ENCODE data around the gene PGAM1. TPM values are rescaled to one million over a fixed set of nuclear protein-coding genes. Genes with fewer than 3 reads are reported as not detected.
"Not testable (repeated sequence)": the region's sequence is repeated elsewhere in the genome, so short reads cannot be mapped to it uniquely, and the experiment has no call there.

Gene PGAM1
- total RNA-seq, 1 donor from 2014 or later = 270 TPM

DNA sequence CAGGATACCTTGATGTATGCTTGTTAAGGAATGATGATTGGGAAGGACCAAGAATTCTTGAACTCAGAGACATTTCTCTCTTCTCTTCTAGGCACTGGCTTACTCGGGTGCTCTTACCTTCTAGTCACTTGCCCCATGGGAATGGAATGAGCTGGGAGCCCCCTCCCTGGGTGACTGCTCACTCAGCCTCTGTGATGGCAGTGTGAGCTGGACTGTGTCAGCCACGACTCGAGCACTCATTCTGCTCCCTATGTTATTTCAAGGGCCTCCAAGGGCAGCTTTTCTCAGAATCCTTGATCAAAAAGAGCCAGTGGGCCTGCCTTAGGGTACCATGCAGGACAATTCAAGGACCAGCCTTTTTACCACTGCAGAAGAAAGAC is 30.7 kb downstream of the PGAM1 start:
- no peak for DNase-seq (ENCODE audit: low spot score)

DNA sequence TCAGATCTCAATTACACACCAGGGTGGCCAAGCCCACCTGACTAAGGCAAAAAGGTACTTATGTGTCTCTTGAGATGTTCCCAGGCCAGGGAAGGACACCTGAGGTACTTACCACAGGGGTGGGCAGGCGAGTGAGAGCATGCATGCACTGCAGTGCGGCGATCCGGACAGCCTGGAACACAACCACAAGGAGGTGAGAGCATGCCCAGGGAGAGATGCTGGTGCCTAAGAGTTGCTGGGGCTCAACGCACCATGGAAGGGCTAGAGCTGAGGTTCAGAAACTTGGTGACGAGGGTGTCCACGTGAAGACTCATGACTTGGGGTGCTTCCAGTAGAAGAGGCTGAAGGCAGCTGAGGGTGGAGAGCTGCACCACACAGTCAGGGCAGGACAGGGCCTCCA is 33.1 kb downstream of the PGAM1 start:
- DNase-seq (ENCODE audit: low spot score) = no peak

DNA sequence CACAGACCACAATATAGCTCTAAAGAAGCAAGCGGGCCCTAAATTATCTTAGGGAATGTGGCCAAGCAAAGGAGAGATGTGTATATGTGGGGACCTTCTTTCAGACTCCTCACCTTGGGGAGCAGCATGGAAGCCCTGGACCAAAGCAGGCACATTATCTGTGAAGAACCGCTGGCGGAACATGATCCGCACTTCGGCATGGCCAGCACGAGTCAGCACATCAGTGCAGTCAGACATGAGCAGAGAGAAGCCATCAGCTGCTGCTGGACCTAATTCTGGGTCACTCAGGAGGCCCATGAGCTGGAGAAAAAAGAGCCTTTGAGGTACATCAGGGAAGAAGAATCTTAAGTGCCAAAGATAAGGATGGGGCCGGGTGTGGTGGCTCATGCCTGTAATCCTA is 33.9 kb downstream of the PGAM1 start:
- DNase-seq (ENCODE audit: low spot score) = no peak

DNA sequence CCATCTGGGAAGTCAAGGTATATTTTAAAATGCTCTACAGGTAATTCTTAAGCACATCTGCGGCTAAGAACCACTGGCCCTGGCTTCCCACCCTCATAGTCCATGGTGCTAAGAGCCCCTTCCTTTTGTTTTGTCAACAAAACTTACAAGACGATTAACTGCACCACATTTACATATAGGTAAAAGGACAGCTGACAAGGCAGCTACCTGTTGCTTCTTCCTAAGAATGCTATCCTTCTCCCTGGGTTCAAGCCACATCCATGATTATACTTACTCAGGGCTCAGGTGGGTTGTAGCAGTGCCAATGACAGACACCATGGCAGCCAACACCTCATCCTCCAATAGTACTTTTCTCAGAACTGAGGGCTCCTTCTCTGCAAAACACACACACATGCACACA is 36.3 kb downstream of the PGAM1 start:
- DNase-seq (ENCODE audit: low spot score) = no peak

DNA sequence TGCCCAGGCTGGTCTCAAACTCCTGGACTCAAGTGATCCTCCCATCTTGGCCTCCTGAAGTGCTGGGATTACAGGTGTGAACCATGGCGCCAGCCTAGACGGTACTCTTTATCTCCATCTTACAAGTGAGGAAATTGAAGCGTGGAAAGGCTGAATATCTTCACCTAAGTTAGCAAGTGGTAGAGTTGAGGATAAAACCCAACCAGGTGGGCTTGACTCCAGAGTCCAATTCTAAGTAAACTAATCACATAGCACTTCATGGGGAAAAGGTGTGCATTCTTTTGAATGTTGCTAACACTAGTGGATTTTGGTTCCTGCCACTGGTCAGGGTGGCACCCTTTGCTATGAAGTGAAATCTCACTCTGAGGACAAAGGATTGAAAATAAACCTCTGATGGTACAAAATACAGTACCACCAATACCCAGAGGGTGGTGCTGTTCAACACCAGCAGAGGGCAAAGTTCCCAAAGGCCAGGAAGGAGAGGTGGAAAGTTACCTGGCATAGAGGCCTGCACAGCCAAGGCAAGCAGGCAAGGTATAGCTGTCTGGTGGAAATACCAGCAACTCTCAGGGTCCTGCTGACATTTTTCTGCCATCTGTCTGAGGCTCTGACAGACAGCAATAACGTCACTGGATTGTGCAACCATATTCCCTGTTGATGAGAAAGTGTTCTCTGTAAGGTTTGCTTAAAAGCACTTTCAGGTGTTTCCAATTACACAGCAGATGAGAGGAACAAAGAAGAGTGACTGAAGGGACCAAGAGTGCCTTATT is 37.6 kb downstream of the PGAM1 start:
- peak; percentile 51 for DNase-seq (ENCODE audit: low spot score)

- DNase-seq (ENCODE audit: low spot score) = no peak
These were observed 38.2 kb downstream of the PGAM1 start for GRCh38 chr10:97464226-97464625.

- DNase-seq (ENCODE audit: low spot score) = no peak
These were observed 40.0 kb downstream of the PGAM1 start for GRCh38 chr10:97465982-97466381.

DNA sequence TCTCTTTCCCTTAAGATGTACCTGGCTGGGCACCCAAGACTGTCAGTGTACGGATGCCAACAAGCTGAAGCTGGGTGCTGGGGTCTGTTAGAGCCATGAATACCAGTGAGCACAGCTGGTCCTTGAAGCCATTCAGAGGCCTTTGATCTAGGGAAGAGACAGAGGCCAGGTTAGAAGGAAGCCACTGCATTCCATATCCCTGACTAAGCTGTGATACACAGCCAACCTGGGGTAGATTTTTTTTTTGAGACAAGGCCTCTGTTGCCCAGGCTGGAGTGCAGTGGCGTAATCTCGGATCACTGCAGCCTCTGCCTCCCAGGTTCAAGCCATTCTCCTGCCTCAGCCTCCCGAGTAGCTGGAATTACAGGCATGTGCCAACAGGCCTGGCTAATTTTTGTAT is 40.8 kb downstream of the PGAM1 start:
- DNase-seq (ENCODE audit: low spot score) = no peak

DNA sequence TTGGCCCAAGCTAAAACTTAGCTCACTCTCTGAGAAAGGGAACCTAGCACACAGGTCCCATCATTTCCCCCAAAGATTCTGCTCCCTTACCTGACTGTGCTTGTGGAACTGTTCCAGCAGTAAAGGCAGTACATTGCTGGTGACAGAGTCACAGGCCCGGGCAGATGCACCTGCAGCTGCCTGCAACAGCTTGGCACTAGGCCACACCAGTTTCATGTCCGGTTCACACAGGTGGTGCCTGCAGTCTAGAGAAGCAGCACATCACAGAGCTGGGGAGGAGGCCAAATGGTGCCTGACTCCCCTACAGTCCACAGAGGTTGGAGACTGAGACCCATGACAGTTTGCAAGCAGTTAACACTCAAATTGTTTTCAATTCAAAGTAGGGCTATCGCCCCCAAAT is 42.2 kb downstream of the PGAM1 start:
- DNase-seq (ENCODE audit: low spot score) = no peak

DNA sequence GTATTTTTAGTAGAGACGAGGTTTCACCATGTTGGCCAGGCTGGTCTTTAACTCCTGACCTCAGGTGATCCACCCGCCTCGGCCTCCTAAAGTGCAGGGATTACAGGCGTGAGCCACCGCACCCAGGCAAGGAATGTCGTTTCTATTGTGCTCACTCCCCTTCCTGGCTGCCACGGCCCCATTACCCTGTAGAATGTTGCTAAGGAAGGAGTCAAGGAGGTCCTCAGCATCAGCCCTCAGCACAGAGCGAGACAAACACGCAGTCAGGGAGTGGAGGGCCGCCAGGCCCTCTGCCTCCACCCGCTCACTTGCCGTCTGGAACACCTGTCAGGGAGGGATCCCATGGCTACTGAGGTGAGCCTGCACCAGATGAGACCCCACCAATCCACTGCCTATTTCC is 42.8 kb downstream of the PGAM1 start:
- not testable (repeated sequence) for DNase-seq (ENCODE audit: low spot score)

DNA sequence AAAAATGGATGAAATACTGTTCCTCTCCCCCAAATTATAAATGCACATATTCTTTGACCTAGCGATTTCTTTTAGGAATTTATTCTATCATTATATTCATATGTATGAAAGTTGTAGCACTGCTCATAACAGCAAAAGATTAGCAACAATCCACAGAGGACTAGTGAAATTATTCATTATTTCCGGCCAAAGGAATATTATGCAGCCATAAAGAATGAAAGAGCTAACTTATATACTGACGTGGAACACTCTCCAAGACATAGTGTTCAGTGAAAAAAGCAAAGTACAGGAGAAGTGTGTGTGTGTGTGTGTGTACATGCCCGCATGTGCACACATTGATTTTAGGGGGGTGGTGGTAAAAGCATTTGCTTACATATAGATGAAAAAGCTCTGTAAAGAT is 48.9 kb downstream of the PGAM1 start:
- no peak for DNase-seq (ENCODE audit: low spot score)

DNA sequence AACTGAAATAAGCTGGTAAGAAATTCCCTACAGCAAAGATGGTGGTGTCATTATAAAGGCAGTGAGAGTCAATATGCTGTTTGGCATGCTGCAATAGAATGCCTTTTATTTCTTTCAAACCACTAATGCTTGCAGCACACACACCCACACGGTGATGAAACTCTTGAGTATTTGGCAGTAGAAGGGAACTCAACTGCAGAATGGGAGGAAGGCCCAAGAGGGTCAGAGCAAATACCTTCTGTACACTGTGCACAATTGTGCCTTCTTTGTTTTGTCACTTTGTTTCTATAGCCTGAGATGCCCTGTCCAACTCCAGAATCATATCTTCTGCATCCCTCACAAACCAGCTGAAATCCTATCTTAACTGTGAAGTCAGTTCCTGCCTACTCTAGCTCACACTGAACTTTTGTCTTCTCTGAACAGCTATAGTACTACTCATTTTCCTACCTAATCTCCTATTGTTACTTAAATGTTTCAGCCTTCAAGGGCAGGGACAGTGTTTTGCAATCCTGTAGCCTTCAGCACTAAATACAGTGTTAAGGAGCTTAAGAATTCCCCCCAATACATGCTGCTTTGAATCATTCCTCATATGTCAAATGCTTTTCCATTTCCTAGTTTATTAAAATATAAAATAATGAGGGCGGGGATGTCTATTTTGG is 50.1 kb downstream of the PGAM1 start:
- no peak for DNase-seq (ENCODE audit: low spot score)

DNA sequence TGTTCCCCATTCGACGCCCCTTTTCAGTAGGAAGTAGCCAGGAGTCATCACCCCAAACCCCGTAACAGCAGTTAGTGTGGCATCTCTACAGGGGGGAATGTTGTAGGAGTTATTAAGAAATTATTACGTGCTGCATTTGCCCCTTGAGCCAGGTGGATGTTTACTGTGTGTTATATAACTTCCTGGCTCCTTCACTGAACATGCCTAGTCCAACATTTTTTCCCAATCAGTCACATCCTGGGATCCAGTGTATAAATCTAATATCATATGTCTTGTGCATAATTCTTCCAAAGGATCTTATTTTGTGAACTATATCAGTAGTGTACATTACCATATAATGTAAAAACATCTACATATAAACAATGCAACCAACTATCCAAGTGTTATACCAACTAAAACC is 53.4 kb downstream of the PGAM1 start:
- DNase-seq (ENCODE audit: low spot score) = not testable (repeated sequence)

GRCh38 chr10:97479939-97480338 is 53.9 kb downstream of the PGAM1 start:
- DNase-seq (ENCODE audit: low spot score) = no peak

- DNase-seq (ENCODE audit: low spot score) = no peak
These were observed 55.1 kb downstream of the PGAM1 start for GRCh38 chr10:97481071-97481470.

DNA sequence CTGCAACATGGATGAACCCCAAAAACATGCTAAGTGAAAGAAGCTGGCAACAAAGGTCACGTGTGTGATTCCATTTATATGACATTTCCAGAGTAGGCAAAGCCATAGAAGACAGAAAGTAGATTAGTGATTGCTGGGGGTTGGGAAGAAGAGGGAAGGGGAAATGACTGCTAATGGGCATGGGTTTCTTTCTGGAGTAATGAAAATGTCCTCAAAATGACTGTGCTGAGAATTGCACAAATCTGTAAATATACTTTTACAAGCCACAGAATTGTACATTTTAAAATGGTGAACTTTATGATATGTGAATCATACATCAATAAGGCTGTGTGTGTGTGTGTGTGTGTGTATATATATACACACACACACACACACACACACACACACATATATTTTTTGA is 56.4 kb downstream of the PGAM1 start:
- no peak for DNase-seq (ENCODE audit: low spot score)

Other genes with a start within 250 kb of the PGAM1 start
- gene SLIT1, start 240.2 kb upstream of the PGAM1 start, total RNA-seq = 0.40 TPM
- gene ARHGAP19, start 133.6 kb upstream of the PGAM1 start, total RNA-seq = 10.9 TPM
- 9.4 TPM for gene FRAT1, start 106.9 kb upstream of the PGAM1 start, total RNA-seq
- 18.6 TPM for gene FRAT2, start 91.5 kb upstream of the PGAM1 start, total RNA-seq
- 20.9 TPM for gene RRP12, start 24.9 kb upstream of the PGAM1 start, total RNA-seq
- 33.8 TPM for gene EXOSC1, start 19.8 kb downstream of the PGAM1 start, total RNA-seq
- gene ZDHHC16, start 20.0 kb downstream of the PGAM1 start, total RNA-seq = 37.4 TPM
- gene MMS19, start 72.2 kb downstream of the PGAM1 start, total RNA-seq = 48.1 TPM
- 13.8 TPM for gene UBTD1, start 72.7 kb downstream of the PGAM1 start, total RNA-seq
- 2.3 TPM for gene ANKRD2, start 146.6 kb downstream of the PGAM1 start, total RNA-seq
- gene HOGA1, start 158.2 kb downstream of the PGAM1 start, total RNA-seq = 13.3 TPM
- gene C10orf62, start 163.5 kb downstream of the PGAM1 start, total RNA-seq = 1.0 TPM
- 6.9 TPM for gene MORN4, start 207.3 kb downstream of the PGAM1 start, total RNA-seq
- gene PI4K2A, start 214.5 kb downstream of the PGAM1 start, total RNA-seq = 22.3 TPM

Data from mucosa of gallbladder (tissue), 1 donor.